H1 (cell line): Measurements from ENCODE around the gene CPTP. TPM values are rescaled to one million over a fixed set of nuclear protein-coding genes. Genes with fewer than 3 reads are reported as not detected.

Experiments used
- CTCF ChIA-PET: fragments of 300-600 bp; sonication (Branson Sonifier 250); formaldehyde crosslinking; loops from one replicate; lab custom pipeline; 2021; ENCODE audit not compliant: partially characterized antibody; lab: Charles Lee
- POLR2A ChIA-PET: fragments of 300-600 bp; sonication (Branson Sonifier 250); formaldehyde crosslinking; loops from one replicate; lab custom pipeline; 2021; ENCODE audit warnings: inconsistent platforms; ENCODE audit not compliant: partially characterized antibody; lab: Charles Lee
- DNase-seq, 2 experiments: peaks; one replicate each; pipeline versions ENCODE4 v3.0.0 to v3.0.0-alpha.2; 2010 to 2022; ENCODE audit warnings: low spot score in 2 of 2, low read depth in 1 of 2, mixed read lengths in 1 of 2
- FAIRE-seq: peaks from 2 replicates; lab custom pipeline; 2011; peaks lifted over from hg19 to GRCh38; lab: Jason Lieb, UNC
- H2AFZ ChIP-seq: 2 replicates; pipeline ENCODE4 v1.8.1; 2012; ENCODE audit warnings: low read length, inconsistent platforms
- H2AK5ac ChIP-seq: 2 replicates; pipeline ENCODE4 v1.6.1; 2013; ENCODE audit warnings: low read depth, low read length
- H2BK120ac ChIP-seq: replicated peaks from 2 replicates; pipeline ENCODE3; 2013; ENCODE audit warnings: low read depth, low read length, inconsistent platforms
- H2BK12ac ChIP-seq: 2 replicates; pipeline ENCODE4 v1.6.1; 2013; ENCODE audit warnings: low read depth, low read length
- H2BK15ac ChIP-seq: 2 replicates; pipeline ENCODE4 v1.6.1; 2013; ENCODE audit warnings: low read length
- H2BK20ac ChIP-seq: 2 replicates; pipeline ENCODE4 v1.6.1; 2013; ENCODE audit warnings: low read length
- H2BK5ac ChIP-seq: 2 replicates; pipeline ENCODE4 v1.6.1; 2013; ENCODE audit warnings: low read depth, low read length
- H3K14ac ChIP-seq: 2 replicates; pipeline ENCODE4 v1.6.1; 2013; ENCODE audit warnings: inconsistent platforms; ENCODE audit not compliant: insufficient read length
- H3K18ac ChIP-seq: 2 replicates; pipeline ENCODE4 v1.6.1; 2013; ENCODE audit warnings: low read length; ENCODE audit errors: extremely low read depth
- H3K23ac ChIP-seq: 2 replicates; pipeline ENCODE4 v1.6.1; 2013; ENCODE audit warnings: inconsistent platforms; ENCODE audit not compliant: insufficient read length
- H3K23me2 ChIP-seq: 2 replicates; pipeline ENCODE4 v1.6.1; 2013; ENCODE audit warnings: low read depth, low read length
- H3K27ac ChIP-seq: 2 replicates; pipeline ENCODE4 v1.6.1; 2011; ENCODE audit warnings: low read depth, low read length, inconsistent platforms
- H3K27me3 ChIP-seq, 4 experiments: replicated peaks in 1 of 4; 1 replicate in 1 of 4; 2 replicates in 3 of 4; pipeline versions ENCODE4 v1.6.1 to v1.8.1; 2011 to 2013; ENCODE audit warnings: low read length in 3 of 4, mild to moderate bottlenecking in 3 of 4, inconsistent platforms in 2 of 4, mixed read lengths in 2 of 4, moderate library complexity in 1 of 4; ENCODE audit not compliant: control insufficient read depth in 3 of 4, insufficient read depth in 3 of 4; ENCODE audit errors: extremely low read depth in 1 of 4
- H3K36me3 ChIP-seq, 4 experiments: 2 replicates each; pipeline versions ENCODE4 v1.6.1 to v1.8.1; 2011 to 2013; ENCODE audit warnings: mild to moderate bottlenecking in 4 of 4, low read length in 3 of 4, moderate library complexity in 2 of 4, control low read depth in 1 of 4, inconsistent platforms in 1 of 4; ENCODE audit not compliant: insufficient read depth in 4 of 4, control insufficient read depth in 2 of 4
- H3K4ac ChIP-seq: replicated peaks from 2 replicates; pipeline ENCODE3; 2013; ENCODE audit warnings: low read length, low read depth, mixed read lengths, inconsistent platforms; ENCODE audit not compliant: insufficient read length
- H3K4me1 ChIP-seq, 4 experiments: replicated peaks in 1 of 4; 1 replicate in 1 of 4; 2 replicates in 3 of 4; pipeline versions ENCODE4 v1.6.1 to v1.8.1; 2011 to 2013; ENCODE audit warnings: low read length in 3 of 4, inconsistent platforms in 2 of 4, mixed read lengths in 1 of 4; ENCODE audit not compliant: insufficient read depth in 4 of 4, control insufficient read depth in 3 of 4
- H3K4me2 ChIP-seq, 2 experiments: 2 replicates each; pipeline versions ENCODE4 v1.6.1 to v1.8.1; 2011 to 2013; ENCODE audit warnings: low read depth in 2 of 2, low read length in 2 of 2, control low read depth in 1 of 2, inconsistent platforms in 1 of 2, mild to moderate bottlenecking in 1 of 2; ENCODE audit not compliant: insufficient read depth in 1 of 2
- H3K4me3 ChIP-seq, 4 experiments: fragments of 200-600, 300-600 bp in 1 of 4; sonication (generic), shearing (Covaris generic), sonication (Bioruptor Twin) in 1 of 4; 2 replicates each; pipeline versions ENCODE4 v1.5.1 to v1.8.1; 2011 to 2016; ENCODE audit warnings: low read length in 4 of 4, low read depth in 3 of 4, control low read depth in 2 of 4, inconsistent platforms in 2 of 4, mild to moderate bottlenecking in 2 of 4, mixed read lengths in 1 of 4, moderate library complexity in 1 of 4; ENCODE audit not compliant: insufficient read depth in 2 of 4; ENCODE audit errors: extremely low read depth in 1 of 4
- H3K56ac ChIP-seq: replicated peaks from 2 replicates; pipeline ENCODE3; 2013; ENCODE audit warnings: low read depth, mild to moderate bottlenecking, mixed read lengths, low read length, inconsistent platforms; ENCODE audit not compliant: insufficient read length
- H3K79me1 ChIP-seq: 2 replicates; pipeline ENCODE4 v1.6.1; 2013; ENCODE audit warnings: low read depth, low read length, control low read depth
- H3K79me2 ChIP-seq, 2 experiments: 2 replicates each; pipeline versions ENCODE4 v1.6.1 to v1.8.1; 2012 to 2013; ENCODE audit warnings: low read length in 2 of 2, mild to moderate bottlenecking in 2 of 2, inconsistent platforms in 1 of 2; ENCODE audit not compliant: insufficient read depth in 2 of 2, control insufficient read depth in 1 of 2
- H3K9ac ChIP-seq, 4 experiments: replicated peaks in 1 of 4; 1 replicate in 1 of 4; 2 replicates in 3 of 4; pipeline versions ENCODE4 v1.6.1 to v1.8.1; 2011 to 2013; ENCODE audit warnings: low read depth in 3 of 4, low read length in 3 of 4, control low read depth in 2 of 4, mild to moderate bottlenecking in 2 of 4, moderate library complexity in 2 of 4, inconsistent platforms in 1 of 4; ENCODE audit errors: extremely low read depth in 1 of 4
- H3K9me3 ChIP-seq, 2 experiments: 2 replicates each; pipeline versions ENCODE4 v1.6.1 to v1.8.1; 2012 to 2013; ENCODE audit warnings: mild to moderate bottlenecking in 2 of 2, moderate library complexity in 2 of 2, control low read depth in 1 of 2, inconsistent platforms in 1 of 2, low read depth in 1 of 2, low read length in 1 of 2, mixed read lengths in 1 of 2; ENCODE audit not compliant: insufficient read depth in 2 of 2
- H4K20me1 ChIP-seq, 2 experiments: replicated peaks in 1 of 2; 2 replicates each; pipeline versions ENCODE3 to v1.8.1; 2011 to 2013; ENCODE audit warnings: inconsistent platforms in 2 of 2, low read length in 2 of 2, mild to moderate bottlenecking in 1 of 2; ENCODE audit not compliant: insufficient read depth in 2 of 2, control insufficient read depth in 1 of 2
- H4K5ac ChIP-seq: 2 replicates; pipeline ENCODE4 v1.6.1; 2013; ENCODE audit warnings: low read length, low read depth, mixed read lengths, inconsistent platforms; ENCODE audit not compliant: insufficient read length
- H4K8ac ChIP-seq: 2 replicates; pipeline ENCODE4 v1.8.0; 2013; ENCODE audit warnings: mild to moderate bottlenecking, moderate library complexity, low read length, inconsistent platforms; ENCODE audit not compliant: insufficient read depth; ENCODE audit errors: extremely low read depth
- H4K91ac ChIP-seq: replicated peaks from 2 replicates; pipeline ENCODE3; 2013; ENCODE audit warnings: low read length, mixed read lengths, inconsistent platforms; ENCODE audit not compliant: insufficient read length
- KDM1A ChIP-seq: fragments of 200-600, 300-600 bp; sonication (generic); IDR thresholded peaks from 2 replicates; pipeline ENCODE4 v1.7.1; 2016; ENCODE audit warnings: mild to moderate bottlenecking, low read length, borderline replicate concordance
- RAD21 ChIP-seq, 2 experiments: IDR thresholded peaks in 1 of 2; conservative IDR thresholded peaks in 1 of 2; 2 replicates each; pipeline ENCODE4 v1.6.1; 2011; ENCODE audit warnings: low read depth in 2 of 2, low read length in 2 of 2, improper control_type of control experiment in 1 of 2, inconsistent platforms in 1 of 2, mild to moderate bottlenecking in 1 of 2, moderate library complexity in 1 of 2
- WGBS, 2 experiments: shearing (Covaris generic) in 1 of 2; methylation state at CpG; one replicate each; pipeline versions ENCODE4 v1.1.6 to v1.1.7; 2013 to 2015; ENCODE audit warnings: low lambda C conversion rate in 2 of 2, mixed read lengths in 2 of 2, inconsistent platforms in 1 of 2, low coverage in 1 of 2, missing lambda C conversion rate in 1 of 2; ENCODE audit not compliant: insufficient replicate concordance in 2 of 2, insufficient coverage in 1 of 2, insufficient read length in 1 of 2; ENCODE audit errors: extremely low coverage in 1 of 2, missing lambda C conversion rate in 1 of 2; 5-methylcytosine and 5-hydroxymethylcytosine counted together
- polyA plus RNA-seq, 7 experiments: library from polyadenylated mRNA; depleted of rRNA in 3 of 7; stranded (reverse) in 5 of 7; unstranded in 2 of 7; fragments of >200 nt in 5 of 7; fragments of 200-250 nt in 2 of 7; gene quantifications; 1 replicate in 5 of 7; 2 replicates in 1 of 7; 4 replicates in 1 of 7; pipeline versions ENCODE4 v1.2.1 to v1.2.3, GENCODE V29; 2011 to 2013; ENCODE audit warnings: missing spikeins in 2 of 7, mixed read lengths in 2 of 7
- total RNA-seq: library from RNA; stranded (reverse); fragmentation: NEBNext Ultra II Directional; extraction: Animal tissue kit (Norgen Biotek cat#: 25700); gene quantifications from 2 replicates; pipeline ENCODE4 v1.2.1, GENCODE V29; 2021
- TF ChIP-seq, protein P1 (sequence below), 3 experiments: IDR thresholded peaks; 1 replicate in 2 of 3; 2 replicates in 1 of 3; pipeline versions ENCODE4 v1.5.1 to v1.6.1; 2011; ENCODE audit warnings: low read length in 3 of 3, mild to moderate bottlenecking in 3 of 3, inconsistent platforms in 2 of 3, low read depth in 1 of 3, moderate library complexity in 1 of 3; ENCODE audit not compliant: insufficient read depth in 1 of 3; ENCODE audit errors: control extremely low read depth in 1 of 3

The CPTP gene
- total and polyA plus RNA-seq, 2 of the 8 experiments (the other 6 are each of a cell fraction or from before 2014, with no cell fraction given): 8.1 to 10.6 TPM

DNA sequence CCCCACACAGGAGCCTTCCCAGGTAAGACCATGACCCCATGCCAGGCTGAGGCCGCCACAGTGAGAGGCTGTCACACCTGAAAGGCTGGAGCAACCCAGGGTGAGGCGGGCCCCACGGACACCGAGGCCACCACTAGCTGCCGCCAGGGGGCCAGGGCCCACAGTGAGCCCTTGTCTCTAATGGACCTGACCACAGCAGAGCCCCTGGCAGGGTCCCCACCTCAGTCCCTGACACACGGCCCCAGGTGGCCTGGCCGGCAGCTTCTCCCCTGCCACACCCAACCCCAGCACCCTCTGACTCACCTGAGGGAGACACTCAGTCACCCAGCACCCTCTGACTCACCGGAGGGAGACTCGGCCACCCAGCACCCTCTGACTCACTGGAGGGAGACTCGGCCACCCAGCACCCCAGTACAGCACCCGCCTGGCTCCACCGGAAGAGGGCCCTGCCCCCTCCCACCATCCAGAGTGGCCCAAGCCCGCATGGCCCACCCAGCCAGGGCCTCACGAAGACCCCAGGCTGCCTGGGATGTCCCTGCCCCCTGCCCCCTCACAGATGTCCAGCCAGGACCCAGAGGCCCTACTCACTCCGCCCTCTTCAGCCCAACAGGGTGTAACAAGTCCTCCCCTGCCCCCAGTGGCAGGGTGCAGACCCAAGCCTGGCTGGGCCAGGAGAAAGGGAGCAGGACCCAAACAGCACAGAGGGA is 20.2 kb downstream of the CPTP start:
- Histone ChIP-seq H3K27me3 (no peaks in the 10 kb centered on the region; a peak in 1 of 7 replicates), H4K20me1 (peaks cover 20 to 47% of the 10 kb centered on the region in 2 experiments), H3K14ac (no peak overlapping the region), H3K9me3 (peaks cover 0 to 5% of the 10 kb centered on the region in 2 experiments; a peak in 1 of 4 replicates), H2AK5ac (no peak overlapping the region), H2BK5ac (no peak overlapping the region), H3K4me1 (peaks cover 0 to 16% (median 9%) of the 10 kb centered on the region in 4 experiments; a peak in 5 of 7 replicates), H3K23me2 (peaks cover 12% of the 10 kb centered on the region; the same call in 1 of the 2 replicates), H2AFZ (no peak overlapping the region), H2BK20ac (no peak overlapping the region), H3K79me1 (peaks cover 27% of the 10 kb centered on the region), H4K8ac (no peak overlapping the region; the same call in 1 of the 2 replicates), H3K27ac (no peak overlapping the region), H3K4me3 (no peak overlapping the region), H3K18ac (no peak overlapping the region), H2BK120ac (no peak overlapping the region), H3K79me2 (peaks cover 0 to 28% of the 10 kb centered on the region in 2 experiments; a peak in 3 of 4 replicates), H3K4ac (no peak overlapping the region), H3K36me3 (peaks cover 2 to 19% (median 9%) of the 10 kb centered on the region in 4 experiments; a peak in 6 of 8 replicates), H4K5ac (no peak overlapping the region), H2BK15ac (no peak overlapping the region), H3K4me2 (no peak overlapping the region), H2BK12ac (no peak overlapping the region), H3K56ac (no peak overlapping the region), H3K9ac (no peak overlapping the region), H4K91ac (no peak overlapping the region), H3K23ac (no peak overlapping the region)
- TF ChIP-seq RAD21 (IDR thresholded peaks at IDR 0.05 in 1 of 2, conservative IDR thresholded peaks at IDR 0.05 in 1 of 2; ENCODE audit: low read depth in 2 of 2, low read length in 2 of 2): peak in 1 of 2 experiments; percentile 31; a peak in 1 of 4 replicates
- TF ChIP-seq KDM1A: no peak
- TF ChIP-seq, protein P1, sequence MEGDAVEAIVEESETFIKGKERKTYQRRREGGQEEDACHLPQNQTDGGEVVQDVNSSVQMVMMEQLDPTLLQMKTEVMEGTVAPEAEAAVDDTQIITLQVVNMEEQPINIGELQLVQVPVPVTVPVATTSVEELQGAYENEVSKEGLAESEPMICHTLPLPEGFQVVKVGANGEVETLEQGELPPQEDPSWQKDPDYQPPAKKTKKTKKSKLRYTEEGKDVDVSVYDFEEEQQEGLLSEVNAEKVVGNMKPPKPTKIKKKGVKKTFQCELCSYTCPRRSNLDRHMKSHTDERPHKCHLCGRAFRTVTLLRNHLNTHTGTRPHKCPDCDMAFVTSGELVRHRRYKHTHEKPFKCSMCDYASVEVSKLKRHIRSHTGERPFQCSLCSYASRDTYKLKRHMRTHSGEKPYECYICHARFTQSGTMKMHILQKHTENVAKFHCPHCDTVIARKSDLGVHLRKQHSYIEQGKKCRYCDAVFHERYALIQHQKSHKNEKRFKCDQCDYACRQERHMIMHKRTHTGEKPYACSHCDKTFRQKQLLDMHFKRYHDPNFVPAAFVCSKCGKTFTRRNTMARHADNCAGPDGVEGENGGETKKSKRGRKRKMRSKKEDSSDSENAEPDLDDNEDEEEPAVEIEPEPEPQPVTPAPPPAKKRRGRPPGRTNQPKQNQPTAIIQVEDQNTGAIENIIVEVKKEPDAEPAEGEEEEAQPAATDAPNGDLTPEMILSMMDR (IDR thresholded peaks at IDR 0.05; ENCODE audit: control extremely low read depth in 1 of 3, insufficient read depth in 1 of 3, low read depth in 1 of 3, low read length in 3 of 3): peak in 2 of 3 experiments; percentile 44 to 56; a peak in 3 of 4 replicates
- no peak for FAIRE-seq
- POLR2A ChIA-PET: interaction anchor here (0.6 to 3.1 kb wide), 9 partner anchors 8 to 119 kb away, joined by 3 to 12 read pairs (median 5); partner anchors contain the start of gene ANKRD65
- WGBS, 2 experiments: 92% methylated on average over 15 of the region's 15 CpGs; no CpG with 5 or more reads in 1 of the 2 experiments
- CTCF ChIA-PET: interaction anchor here (0.9 to 4.4 kb wide), 12 partner anchors 10 to 277 kb away, joined by 3 to 34 read pairs (median 3); no protein-coding TSS in a partner anchor
- DNase-seq: peak in 1 of 2 experiments; percentile 67
